GM19035 (cell line): ENCODE data around the gene LCN12.

Experiments used
- ATAC-seq: cut with Tn5 transposase; IDR thresholded peaks from one replicate; pipeline ENCODE4 v1.9.1; 2021; ENCODE audit not compliant: unreplicated experiment

Gene LCN12, protein sequence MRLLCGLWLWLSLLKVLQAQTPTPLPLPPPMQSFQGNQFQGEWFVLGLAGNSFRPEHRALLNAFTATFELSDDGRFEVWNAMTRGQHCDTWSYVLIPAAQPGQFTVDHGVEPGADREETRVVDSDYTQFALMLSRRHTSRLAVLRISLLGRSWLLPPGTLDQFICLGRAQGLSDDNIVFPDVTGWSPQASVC

DNA sequence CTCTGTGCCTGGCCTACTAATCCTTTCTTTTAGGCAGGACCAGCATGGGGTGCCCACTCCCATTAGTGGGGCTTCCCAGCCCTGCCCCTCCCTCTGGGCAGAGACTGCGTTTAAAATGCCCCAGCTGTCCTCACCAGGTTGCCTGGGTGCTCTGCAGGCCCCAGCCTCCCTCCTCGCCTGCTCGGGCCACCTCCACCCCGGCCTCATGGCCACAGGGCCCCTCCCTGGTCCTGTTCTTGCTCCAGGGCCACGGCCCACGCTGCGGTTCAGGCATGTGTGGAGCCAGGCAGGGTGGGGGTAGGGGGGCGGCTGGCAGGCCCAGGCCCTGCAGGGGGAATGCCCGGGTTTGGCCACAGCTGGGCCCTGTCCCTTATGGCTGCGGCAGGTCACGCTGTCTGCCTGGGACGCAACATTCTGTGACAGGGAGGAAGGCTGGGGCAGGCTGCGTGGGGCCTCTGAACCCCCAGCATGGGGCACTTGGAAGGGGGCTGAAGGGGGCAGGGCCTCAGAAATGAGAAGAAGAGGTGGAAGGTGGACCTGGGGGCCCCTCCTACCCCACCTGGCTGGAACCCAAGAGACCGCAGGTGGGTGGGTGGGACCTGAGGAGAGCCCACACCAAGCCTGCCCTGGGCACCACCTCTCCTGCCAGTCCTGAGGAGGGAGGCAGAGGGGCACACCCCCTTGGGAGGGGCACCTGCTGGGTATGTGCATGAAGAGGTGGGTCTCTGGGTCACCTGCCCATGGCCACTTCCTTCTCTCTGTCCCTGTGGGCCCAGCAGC, at the start of gene LCN12:
LCN12 (plus strand) TSS at position 733 of the 780 bp plus-strand sequence. CDS start 55 bp downstream, outside the sequence.
- ATAC-seq, result no peak

DNA sequence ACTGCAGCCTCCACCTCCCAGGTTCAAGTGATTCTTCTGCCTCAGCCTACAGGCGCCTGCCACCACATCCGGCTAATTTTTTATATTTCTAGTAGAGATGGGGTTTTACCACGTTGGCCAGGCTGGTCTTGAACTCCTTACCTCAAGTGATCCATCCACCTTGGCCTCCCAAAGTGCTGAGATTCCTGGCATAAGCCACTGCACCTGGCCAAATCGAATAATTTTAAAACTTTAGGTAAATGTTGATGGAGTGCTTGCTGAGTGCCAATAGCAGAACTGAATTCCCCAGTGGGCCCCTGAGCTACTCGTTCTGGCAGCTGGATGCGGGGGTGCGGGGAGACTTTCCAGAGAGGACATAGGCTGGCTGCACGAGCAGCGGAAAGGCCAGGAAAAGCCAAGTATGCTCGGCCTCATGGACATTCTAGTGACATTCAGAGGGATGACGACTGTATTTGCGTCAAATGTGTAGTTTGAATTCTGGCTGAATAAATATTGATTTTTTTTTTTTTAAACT, 49.0 kb upstream of the LCN12 start:
- no peak for ATAC-seq

DNA sequence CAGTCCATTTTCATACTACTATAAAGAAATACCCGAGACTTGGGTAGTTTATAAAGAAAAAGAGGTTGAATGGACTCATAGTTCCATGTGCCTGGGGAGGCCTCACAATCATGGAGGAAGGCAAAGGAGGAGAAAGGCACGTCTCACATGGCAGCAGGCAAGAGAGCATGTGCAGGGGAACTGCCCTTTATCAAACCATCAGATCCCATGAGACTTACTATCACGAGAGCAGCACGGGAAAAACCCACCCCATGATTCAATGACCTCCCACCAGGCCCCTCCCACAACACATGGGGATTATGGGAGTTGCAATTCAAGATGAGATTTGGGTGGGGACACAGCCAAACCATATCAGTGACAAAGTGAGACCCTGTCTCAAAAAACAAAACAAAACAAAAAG, 45.8 kb upstream of the LCN12 start:
- no peak for ATAC-seq

DNA sequence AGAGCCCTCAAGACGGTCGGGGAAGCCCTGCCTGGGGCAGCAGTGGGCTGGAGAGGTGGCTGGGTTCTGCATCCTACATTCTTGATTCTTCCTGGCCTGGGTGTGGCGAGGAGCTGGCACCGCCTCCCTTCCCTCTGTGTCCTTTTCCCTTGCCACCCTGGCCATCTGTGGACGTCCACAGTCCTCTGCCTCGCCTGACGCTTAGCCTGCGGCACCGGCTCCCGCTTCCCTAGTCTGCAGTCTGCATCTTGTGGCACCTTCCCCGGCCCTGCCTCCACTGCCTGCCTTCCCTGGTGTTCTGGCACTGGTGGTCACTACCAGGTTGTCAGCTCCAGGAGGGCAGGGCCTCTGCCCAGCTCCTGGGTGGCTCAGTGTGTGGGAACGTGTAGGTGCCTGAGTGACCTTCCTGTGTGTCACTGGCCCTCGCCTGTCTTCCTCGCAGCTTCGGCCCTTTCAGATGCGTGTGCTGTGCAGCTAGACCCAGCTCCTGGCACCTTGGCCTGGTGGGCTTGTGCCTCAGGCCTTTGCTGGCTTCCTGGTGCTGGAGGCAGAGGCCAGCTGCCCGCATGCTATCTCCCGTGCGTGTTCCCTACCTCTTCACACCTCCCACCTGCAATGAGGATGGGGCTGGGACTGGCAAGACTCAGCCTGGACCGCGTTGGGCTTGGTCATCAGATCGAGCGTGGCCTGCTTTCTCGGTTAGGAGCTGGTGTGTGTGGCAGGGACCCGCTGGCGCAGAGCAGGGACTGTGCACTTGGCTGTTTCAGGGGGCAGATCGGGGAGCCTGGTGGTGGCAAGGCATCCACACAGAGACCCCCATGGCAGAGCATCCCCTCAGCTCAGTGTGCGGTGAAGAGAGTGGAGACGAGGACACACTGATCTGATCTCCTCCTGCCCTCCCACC, 44.8 kb upstream of the LCN12 start:
- ATAC-seq, result no peak

DNA sequence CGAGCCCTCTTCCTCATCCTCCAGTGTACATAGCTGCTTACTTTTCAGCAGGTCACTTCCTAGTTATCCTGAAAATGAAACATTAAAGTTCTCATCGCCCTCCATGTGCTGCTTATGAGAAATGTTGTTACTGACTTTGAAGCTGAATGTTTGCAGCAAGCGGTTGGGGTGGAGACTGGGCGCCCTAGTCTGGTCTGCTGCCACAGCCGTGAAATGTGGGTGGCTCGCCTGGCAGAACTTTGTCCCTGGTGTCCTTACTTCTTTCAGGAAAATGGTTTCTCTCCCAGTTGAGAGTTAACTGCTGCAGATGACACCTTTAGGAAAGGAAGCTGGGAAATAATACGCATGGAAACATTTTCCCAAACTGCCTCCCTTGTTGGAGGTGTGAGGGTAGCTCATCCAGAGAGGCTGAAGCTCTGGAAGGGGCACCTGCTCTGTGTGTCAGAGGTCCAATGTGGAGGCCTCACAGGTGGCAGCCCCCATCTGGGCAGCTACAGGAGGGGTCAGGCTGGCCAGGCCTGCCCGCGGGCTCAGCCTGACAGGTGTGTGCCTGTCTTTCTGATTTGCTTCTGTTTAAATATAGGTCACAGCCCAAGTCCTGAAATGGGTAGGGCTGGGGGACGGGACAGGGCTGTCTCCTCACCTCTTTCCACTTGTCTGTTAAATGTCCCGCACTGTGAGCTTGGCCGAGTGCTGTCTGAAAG, 41.7 kb upstream of the LCN12 start:
- ATAC-seq, result no peak

DNA sequence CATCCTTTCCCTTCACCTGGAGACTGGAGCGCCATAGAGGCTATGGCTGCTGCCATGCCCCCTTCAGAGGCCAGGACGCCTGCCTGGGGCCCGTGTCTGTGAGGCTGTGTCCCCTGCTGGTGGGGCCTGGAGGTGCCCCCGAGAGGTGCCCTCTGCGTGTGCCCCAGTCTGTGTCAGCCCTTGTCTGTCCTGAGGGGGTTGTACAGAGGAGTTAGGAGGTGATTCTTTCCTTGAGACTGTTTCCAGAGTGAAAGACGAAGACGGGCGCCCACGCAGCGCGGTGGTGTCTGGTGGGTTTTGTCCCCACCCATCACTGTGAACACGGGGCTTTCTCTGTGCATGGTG, 41.2 kb upstream of the LCN12 start:
- no peak for ATAC-seq

DNA sequence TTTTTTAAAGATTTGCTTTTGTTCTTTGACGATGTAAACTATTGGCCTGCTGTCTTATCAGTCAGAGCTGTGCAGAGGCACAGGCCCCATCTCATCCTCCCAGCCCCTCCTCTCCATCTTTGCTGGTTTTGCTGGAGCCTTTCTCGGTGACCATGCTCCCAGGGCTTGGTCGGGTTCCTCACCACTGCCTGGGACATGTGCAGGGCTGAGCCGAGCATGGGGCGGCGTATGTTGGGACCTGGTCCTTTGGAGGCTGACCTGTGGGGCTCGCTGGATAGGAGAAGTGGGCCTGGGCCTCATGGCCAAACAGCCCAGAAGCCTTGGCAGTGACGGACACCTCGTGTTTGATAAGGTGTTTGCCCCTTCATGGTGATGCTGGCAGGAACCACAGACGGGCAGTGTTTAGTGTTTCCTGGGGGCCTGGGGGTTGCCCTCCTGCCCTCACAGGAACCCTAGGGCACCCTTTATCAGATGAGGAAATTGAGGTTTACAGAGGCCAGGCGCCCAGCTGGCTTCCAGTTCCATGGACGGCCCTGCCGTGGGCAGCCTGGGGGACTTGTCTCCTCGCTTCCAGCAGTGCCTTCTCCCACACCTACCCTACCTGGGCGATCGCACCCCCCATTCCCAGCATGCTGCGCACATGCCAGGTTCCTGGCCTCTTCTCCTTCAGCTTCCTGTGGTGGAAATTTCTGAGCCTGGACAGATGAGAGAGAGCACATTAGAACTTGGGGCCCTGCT, 38.2 kb upstream of the LCN12 start:
- ATAC-seq, result no peak

DNA sequence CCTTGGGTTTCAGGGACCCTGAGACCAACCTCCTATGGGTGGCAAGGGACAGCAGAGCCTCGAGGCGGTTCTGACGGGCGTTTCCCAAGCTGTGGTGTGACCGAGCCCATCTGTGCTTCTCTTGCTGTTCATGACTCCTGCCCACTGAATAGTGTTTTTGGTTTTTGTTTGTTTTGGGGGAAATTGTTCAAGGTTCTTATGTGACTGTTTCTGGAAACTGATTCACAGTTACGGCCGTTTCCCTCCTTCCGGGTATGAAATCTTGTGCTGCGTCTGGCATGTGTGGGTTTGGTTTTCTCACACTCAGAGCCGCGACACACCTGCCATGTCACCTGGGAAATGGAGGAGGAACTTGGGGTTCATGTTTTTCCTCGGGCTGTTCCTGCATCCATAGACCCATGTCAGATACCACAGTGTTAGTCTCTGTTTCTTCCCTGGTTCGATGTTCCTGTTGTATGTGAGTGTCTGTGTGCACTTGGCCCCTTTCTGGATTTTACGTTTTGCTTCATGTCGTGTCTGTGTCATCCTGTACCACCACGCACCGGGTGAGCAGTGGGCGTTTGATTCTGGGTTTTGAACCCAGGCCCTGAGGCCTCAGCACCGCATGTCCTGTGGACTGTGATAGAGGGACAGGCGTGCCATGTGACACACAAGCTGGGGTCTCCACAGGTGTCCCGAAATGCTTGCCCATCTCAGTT, 36.3 kb upstream of the LCN12 start:
- no peak for ATAC-seq

DNA sequence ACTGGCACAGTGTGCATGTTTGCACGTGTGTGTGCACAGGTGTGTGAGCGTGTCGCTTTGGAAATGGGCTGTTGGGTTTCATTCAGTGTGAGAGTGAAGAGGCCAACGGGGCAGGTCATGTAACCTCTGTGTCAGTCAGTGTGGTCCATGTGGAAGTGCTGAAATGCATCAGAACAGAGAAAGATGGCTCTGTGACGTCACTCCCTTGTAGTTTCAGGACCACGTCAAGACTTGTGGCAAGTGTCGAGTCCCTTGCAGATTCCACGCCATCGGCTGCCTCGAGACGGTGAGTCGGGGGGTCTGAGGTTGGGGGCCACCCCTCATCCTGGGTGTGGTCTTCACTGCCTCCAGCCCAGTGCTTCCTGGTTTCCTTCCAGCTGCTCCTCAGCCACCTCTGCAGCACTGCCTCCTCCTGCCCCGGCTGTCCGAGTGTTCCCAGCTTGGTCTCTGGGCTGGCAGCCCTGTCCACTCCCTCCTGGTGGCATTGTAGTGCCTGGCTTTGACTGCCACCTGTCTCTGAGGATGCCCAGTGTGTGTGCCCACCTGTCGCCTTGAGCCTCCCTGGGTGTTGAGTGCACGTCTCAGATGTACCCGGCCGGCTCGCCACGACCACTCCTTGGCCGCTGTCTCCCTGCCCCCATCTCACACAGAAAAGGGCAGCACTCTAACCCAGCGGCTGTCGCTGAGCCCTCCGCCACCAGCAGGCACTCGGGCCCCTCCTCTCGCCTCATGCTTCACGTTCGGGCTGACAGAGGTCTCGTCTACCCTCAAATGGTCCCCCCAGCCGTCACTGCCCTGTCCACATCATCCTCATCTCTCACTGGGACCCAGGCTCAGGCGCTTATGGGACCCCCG, 35.5 kb upstream of the LCN12 start:
- no peak for ATAC-seq

DNA sequence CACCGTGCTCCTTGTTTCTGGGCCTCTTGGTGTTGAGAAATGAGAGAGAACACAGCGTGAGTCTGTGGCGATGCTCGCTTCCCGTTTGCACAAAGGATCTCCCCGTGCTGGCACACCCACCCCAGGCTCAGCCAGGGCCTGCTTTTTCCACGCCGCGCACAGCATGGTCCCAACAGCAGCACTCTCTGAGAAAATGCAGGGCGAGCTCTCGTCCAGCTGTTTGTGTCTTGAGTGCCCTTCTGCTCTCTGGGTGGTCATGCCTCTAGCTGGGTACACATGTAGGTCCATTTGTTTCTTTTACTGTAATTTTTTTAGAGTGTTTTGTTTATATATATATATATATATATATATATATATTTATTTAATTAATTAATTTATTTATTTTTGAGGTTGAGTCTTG, 34.2 kb upstream of the LCN12 start:
- no peak for ATAC-seq

DNA sequence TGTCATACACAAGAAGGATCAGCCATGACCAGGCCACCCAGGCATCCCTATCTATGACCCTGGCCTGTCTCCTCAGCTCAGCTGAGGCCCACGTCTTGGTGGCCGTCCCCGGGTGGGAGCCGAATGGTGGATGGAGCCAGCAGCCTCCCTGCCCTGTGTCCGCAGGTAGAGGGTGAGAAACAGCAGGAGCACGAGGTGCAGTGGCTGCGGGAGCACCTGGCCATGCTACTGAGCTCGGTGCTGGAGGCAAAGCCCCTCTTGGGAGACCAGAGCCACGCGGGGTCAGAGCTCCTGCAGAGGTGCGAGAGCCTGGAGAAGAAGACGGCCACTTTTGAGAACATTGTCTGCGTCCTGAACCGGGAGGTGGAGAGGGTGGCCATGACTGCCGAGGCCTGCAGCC, 32.0 kb upstream of the LCN12 start:
- no peak for ATAC-seq

DNA sequence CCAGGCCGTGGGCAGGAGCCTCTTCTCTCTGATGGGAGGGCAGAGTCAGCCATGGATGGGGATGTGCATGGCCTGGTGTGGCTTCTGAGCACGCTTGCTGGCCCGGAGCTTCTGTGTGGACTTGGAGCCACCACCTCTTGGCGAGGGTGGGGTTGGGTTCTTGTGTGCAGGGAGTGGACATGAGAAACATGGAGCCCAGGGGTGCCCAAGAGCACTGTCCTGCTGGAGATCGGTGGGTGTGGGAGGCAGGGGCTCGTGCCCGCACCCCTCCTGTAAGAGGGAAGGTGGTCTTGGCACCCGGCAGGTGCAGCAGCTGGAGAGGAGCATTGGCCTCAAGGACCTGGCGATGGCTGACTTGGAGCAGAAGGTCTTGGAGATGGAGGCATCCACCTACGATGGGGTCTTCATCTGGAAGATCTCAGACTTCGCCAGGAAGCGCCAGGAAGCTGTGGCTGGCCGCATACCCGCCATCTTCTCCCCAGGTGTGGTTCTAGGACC, 31.3 kb upstream of the LCN12 start:
- ATAC-seq, result no peak

DNA sequence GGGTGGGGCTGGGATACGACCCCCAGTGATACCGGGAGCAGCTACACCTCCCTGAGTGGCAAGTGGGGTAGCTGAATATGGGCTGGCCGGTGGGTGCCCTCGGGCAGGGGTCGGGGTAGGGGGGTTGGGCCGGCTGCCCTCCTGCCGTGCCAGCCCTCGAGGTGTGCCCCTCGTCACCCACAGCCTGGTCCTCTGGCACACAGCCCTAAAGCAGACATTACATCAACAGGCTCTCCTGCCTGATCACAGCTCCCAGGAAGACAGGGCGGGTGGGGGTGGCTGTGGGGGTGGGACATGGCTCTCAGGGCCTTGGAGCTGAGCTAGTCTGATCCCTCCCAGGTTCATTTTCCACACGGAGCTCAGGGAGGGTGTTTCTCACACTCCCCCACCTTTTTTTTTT, 30.8 kb upstream of the LCN12 start:
- no peak for ATAC-seq

DNA sequence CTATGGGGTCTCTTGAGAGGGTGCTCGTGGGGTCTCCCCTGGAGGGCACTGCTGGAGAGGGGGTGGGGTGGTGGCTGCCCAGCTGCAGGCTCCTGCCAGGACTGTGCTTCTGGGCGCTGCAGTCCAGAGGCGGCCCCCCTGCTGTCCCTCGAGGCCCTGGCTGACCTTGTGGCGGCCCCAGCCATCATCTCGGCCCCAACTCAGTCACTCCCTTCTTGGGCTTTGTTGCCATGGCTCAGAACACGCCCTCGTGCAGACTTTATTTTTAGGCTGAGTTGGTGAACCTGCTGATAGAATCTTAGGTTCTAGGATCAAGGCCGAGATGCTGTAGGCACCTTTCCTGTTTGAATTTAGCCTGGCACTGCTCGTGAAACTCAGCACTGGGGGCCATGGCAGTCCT, 30.4 kb upstream of the LCN12 start:
- no peak for ATAC-seq

DNA sequence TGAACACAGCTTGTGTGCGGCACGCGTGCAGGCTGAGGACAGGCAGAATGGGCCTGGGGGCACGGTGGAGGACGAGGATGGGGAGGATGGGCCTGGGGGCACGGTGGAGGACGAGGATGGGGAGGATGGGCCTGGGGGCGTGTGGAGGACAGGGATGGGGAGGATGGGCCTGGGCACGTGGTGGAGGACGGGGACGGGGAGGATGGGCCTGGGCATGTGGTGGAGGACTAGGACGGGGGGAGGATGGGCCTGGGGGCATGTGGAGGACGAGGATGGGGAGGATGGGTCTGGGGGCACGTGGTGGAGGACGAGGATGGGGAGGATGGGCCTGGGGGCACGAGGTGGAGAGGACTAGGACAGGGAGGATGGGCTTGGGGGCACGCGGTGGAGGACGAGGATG, 29.5 kb upstream of the LCN12 start:
- no peak for ATAC-seq

DNA sequence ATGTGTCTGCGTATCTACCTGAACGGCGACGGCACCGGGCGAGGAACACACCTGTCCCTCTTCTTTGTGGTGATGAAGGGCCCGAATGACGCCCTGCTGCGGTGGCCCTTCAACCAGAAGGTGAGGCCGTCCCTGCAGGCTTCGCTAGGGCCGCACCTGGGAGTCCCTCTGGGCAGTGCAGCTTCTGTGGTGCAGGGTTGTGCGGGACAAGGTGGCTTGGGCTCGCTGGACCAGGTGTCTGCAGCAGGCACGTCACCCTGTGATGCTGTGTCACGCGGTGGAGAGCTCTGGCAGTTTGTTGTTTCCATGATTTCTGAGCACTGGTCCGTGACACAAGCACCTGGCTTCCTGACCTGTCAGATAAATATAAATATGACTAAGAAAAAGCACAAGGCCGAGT, 28.2 kb upstream of the LCN12 start:
- ATAC-seq, result no peak

DNA sequence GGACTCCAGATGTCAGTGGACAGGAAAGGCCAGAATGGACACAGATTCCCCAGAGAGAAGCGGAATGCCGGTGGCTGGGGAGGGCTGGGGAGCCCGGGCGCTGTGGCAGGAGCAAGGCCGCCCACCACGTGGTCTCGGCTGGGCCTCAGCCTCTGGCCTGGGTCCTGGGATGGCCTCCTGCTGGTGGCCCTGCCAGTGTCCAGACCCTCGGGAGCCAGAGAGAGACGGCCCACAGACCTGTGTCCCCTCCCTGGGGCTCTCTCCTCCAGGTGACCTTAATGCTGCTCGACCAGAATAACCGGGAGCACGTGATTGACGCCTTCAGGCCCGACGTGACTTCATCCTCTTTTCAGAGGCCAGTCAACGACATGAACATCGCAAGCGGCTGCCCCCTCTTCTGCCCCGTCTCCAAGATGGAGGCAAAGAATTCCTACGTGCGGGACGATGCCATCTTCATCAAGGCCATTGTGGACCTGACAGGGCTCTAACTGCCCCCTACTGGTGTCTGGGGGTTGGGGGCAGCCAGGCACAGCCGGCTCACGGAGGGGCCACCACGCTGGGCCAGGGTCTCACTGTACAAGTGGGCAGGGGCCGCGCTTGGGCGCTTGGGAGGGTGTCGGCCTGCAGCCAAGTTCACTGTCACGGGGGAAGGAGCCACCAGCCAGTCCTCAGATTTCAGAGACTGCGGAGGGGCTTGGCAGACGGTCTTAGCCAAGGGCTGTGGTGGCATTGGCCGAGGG, 26.5 kb upstream of the LCN12 start:
- no peak for ATAC-seq

DNA sequence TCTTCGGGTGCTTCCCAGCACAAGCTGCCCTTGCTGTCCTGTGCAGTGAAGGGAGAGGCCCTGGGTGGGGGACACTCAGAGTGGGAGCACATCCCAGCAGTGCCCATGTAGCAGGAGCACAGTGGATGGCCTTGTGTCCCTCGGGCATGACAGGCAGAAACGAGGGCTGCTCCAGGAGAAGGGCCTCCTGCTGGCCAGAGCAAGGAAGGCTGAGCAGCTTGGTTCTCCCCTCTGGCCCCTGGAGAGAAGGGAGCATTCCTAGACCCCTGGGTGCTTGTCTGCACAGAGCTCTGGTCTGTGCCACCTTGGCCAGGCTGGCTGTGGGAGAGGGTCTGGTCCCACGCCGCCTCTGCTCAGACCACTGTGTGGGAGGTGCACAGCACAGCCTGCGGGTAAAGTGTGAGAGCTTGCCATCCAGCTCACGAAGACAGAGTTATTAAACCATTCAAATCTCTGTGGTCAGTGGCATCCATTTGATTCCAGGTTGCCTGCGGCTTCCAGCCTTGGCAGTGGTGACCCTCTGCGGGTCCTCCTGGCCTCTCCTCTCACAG, 25.8 kb upstream of the LCN12 start:
- no peak for ATAC-seq
